GM18867 (cell line): ENCODE results near the gene MICALL2.

Experiments used
- ATAC-seq: cut with Tn5 transposase; IDR thresholded peaks from one replicate; pipeline ENCODE4 v1.9.1; 2021; ENCODE audit warnings: mild to moderate bottlenecking, moderate library complexity; ENCODE audit not compliant: unreplicated experiment

The MICALL2 gene

GRCh38 chr7:1493571-1493970, 34.3 kb upstream of the MICALL2 start:
- ATAC-seq = no peak

- no peak for ATAC-seq
Observed at GRCh38 chr7:1493129-1493528, 33.9 kb upstream of the MICALL2 start.

GRCh38 chr7:1492640-1493039, 33.4 kb upstream of the MICALL2 start:
- ATAC-seq = no peak

GRCh38 chr7:1492221-1492620, 33.0 kb upstream of the MICALL2 start:
- no peak for ATAC-seq

- ATAC-seq = no peak
Observed at GRCh38 chr7:1490837-1491236, 31.6 kb upstream of the MICALL2 start.

GRCh38 chr7:1489336-1489735, 30.1 kb upstream of the MICALL2 start:
- ATAC-seq = no peak

- ATAC-seq = no peak
Observed at GRCh38 chr7:1488016-1488415, 28.7 kb upstream of the MICALL2 start.

GRCh38 chr7:1487466-1487865, 28.2 kb upstream of the MICALL2 start:
- ATAC-seq = no peak

- ATAC-seq = no peak
Observed at GRCh38 chr7:1486571-1486970, 27.3 kb upstream of the MICALL2 start.

GRCh38 chr7:1485156-1485555, 25.9 kb upstream of the MICALL2 start:
- no peak for ATAC-seq

GRCh38 chr7:1484569-1484968, 25.3 kb upstream of the MICALL2 start:
- no peak for ATAC-seq

GRCh38 chr7:1483536-1484505, 24.6 kb upstream of the MICALL2 start:
- ATAC-seq = no peak

- no peak for ATAC-seq
Observed at GRCh38 chr7:1483079-1483478, 23.8 kb upstream of the MICALL2 start.

GRCh38 chr7:1481300-1481699, 22.0 kb upstream of the MICALL2 start:
- no peak for ATAC-seq

GRCh38 chr7:1480670-1481069, 21.4 kb upstream of the MICALL2 start:
- ATAC-seq = no peak

GRCh38 chr7:1479287-1479686, 20.0 kb upstream of the MICALL2 start:
- ATAC-seq = no peak

- no peak for ATAC-seq
Observed at GRCh38 chr7:1478480-1478879, 19.2 kb upstream of the MICALL2 start.

GRCh38 chr7:1476859-1477258, 17.6 kb upstream of the MICALL2 start:
- no peak for ATAC-seq

- ATAC-seq = no peak
Observed at GRCh38 chr7:1475991-1476390, 16.7 kb upstream of the MICALL2 start.

GRCh38 chr7:1475393-1475792, 16.1 kb upstream of the MICALL2 start:
- ATAC-seq = no peak

- ATAC-seq = no peak
Observed at GRCh38 chr7:1474736-1475135, 15.5 kb upstream of the MICALL2 start.

- peak; percentile 51 for ATAC-seq
Observed at GRCh38 chr7:1473864-1474512, 14.7 kb upstream of the MICALL2 start.
